ENCODE results near the gene KRTAP1-1.
"Not testable (repeated sequence)": the region's sequence is repeated elsewhere in the genome, so short reads cannot be mapped to it uniquely, and the experiment has no call there.

KRTAP1-1 gene

GRCh38 chr17:41040783-41041571, at the start of gene KRTAP1-1:
KRTAP1-1 (minus strand) TSS chr17:41041450; CDS start chr17:41041397, 53 bp downstream.
- DNase-seq, result not testable (repeated sequence)

GRCh38 chr17:41088760-41089352, 47.6 kb upstream of the KRTAP1-1 start:
- DNase-seq, result not testable (repeated sequence)

GRCh38 chr17:41084100-41084856, 43.0 kb upstream of the KRTAP1-1 start, which contains the start of gene KRTAP4-7:
KRTAP4-7 (plus strand) TSS chr17:41084150; CDS start chr17:41084207, 57 bp downstream.
- not testable (repeated sequence) for DNase-seq

GRCh38 chr17:41083427-41083826, 42.2 kb upstream of the KRTAP1-1 start:
- DNase-seq, result not testable (repeated sequence)

- DNase-seq, result no peak
Observed at GRCh38 chr17:41082626-41083025, 41.4 kb upstream of the KRTAP1-1 start.

- DNase-seq, result no peak
Observed at GRCh38 chr17:41076788-41077187, 35.5 kb upstream of the KRTAP1-1 start.

- DNase-seq, result no peak
Observed at GRCh38 chr17:41073676-41074075, 32.4 kb upstream of the KRTAP1-1 start.

GRCh38 chr17:41071606-41072360, 30.5 kb upstream of the KRTAP1-1 start:
- no peak for DNase-seq

- DNase-seq, result no peak
Observed at GRCh38 chr17:41069031-41069430, 27.8 kb upstream of the KRTAP1-1 start.

GRCh38 chr17:41067281-41067680, 26.0 kb upstream of the KRTAP1-1 start:
- no peak for DNase-seq

- DNase-seq, result no peak
Observed at GRCh38 chr17:41065829-41066624, 24.8 kb upstream of the KRTAP1-1 start, which contains the start of gene KRTAP2-4. KRTAP2-4 (minus strand) TSS chr17:41065879; CDS start chr17:41065845, 34 bp downstream.

GRCh38 chr17:41065016-41065689, 23.9 kb upstream of the KRTAP1-1 start:
- DNase-seq, result not testable (repeated sequence)

GRCh38 chr17:41064301-41064700, 23.1 kb upstream of the KRTAP1-1 start:
- DNase-seq, result no peak

- DNase-seq, result no peak
Observed at GRCh38 chr17:41063449-41063848, 22.2 kb upstream of the KRTAP1-1 start.

- DNase-seq, result no peak
Observed at GRCh38 chr17:41061964-41062363, 20.7 kb upstream of the KRTAP1-1 start.

GRCh38 chr17:41060052-41060604, 18.9 kb upstream of the KRTAP1-1 start, which contains the start of gene KRTAP2-3:
KRTAP2-3 (minus strand) TSS chr17:41060114; CDS start chr17:41060050, 64 bp downstream.
- DNase-seq, result no peak

GRCh38 chr17:41059276-41060051, 18.2 kb upstream of the KRTAP1-1 start:
- DNase-seq, result not testable (repeated sequence)

- DNase-seq, result no peak
Observed at GRCh38 chr17:41058741-41059140, 17.5 kb upstream of the KRTAP1-1 start.

- no peak for DNase-seq
Observed at GRCh38 chr17:41057547-41057946, 16.3 kb upstream of the KRTAP1-1 start.

- not testable (repeated sequence) for DNase-seq
Observed at GRCh38 chr17:41055130-41055529, 13.9 kb upstream of the KRTAP1-1 start, which contains the start of gene KRTAP2-2. KRTAP2-2 (minus strand) TSS chr17:41055230; CDS start chr17:41055211, 19 bp downstream.
